HG03521 (cell line): ENCODE data around the gene KRT75.

Experiments
- ATAC-seq: cut with Tn5 transposase; IDR thresholded peaks from one replicate; pipeline ENCODE4 v1.9.1; 2021; ENCODE audit warnings: mild to moderate bottlenecking, moderate library complexity; ENCODE audit not compliant: unreplicated experiment

Gene KRT75

GRCh38 chr12:52395761-52396434 lies 38.3 kb downstream of the KRT75 start:
- ATAC-seq, result no peak

DNA sequence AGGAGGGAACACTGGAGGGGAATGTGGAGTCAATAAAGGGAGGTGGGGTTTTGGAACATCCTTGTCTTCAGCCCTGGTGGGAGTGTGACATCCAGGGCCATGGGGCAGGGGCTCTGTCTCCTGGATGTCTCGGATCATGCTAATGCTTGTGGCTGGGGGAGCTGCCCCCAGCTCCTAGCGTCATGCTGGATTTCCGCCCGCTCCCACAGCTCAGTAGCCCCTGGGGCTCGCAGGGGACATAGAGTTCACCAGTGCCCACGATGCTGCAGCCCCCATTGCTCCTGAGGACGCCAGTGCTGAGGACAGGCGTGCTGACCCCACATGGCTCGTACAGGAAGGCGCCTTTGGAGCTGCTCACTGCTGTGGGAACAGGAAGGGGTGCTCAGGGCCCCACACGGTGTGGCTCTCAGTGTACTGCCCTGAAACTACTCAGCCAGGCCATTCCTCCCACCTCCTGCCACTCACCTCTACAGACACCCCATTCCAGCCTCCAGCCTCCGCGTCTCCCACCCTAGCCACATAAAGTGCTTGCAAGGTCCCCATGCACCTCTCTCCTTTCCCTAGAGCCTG lies 39.2 kb downstream of the KRT75 start:
- ATAC-seq, result no peak

- no peak for ATAC-seq
These were observed 41.6 kb downstream of the KRT75 start for GRCh38 chr12:52392465-52393007.

GRCh38 chr12:52391618-52392002 lies 42.6 kb downstream of the KRT75 start:
- no peak for ATAC-seq

- no peak for ATAC-seq
These were observed 43.2 kb downstream of the KRT75 start for GRCh38 chr12:52390739-52391617.

GRCh38 chr12:52389313-52390207 lies 44.6 kb downstream of the KRT75 start:
- ATAC-seq, result no peak

DNA sequence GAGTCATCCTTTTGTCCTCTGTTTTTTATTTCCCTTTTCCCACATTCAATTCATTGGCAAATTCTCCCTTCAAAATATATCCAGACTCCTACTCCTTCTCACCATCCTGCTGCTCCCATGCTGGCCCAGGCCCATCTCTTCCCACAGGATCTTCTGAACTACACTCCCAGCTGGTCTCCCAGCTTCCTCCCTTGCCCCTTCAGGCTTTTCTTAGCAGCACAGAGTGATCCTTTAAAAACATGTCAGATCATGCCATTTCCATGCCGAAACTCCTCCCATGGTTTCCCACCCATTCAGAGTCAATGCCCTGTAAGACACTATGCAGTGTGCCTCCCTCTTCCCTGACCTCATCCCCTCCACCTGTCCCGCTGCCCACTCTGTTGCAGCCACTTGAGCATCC lies 46.3 kb downstream of the KRT75 start:
- no peak for ATAC-seq

DNA sequence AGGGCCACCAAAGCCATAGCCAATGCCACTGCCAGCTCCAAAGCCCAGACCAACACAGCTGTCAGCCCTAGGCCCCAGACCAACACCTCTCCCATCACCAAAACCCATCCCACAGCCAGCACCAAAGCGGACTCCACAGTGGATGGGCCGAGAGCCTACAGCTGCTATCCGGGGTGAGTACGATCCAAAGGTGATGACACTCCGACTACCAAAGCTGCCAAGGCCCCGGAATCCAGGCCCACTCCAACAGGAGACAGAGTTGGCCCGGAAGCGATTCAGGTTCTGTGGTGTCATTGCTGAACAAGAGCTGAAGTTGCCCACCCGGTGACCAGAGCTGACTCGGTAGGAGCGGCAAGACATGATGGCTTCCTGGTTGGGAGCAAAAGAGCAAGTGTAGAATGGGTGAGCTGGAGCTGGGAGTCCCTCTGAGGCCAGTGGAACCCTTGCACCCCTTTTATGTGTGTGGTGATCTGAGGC lies 48.9 kb downstream of the KRT75 start, which contains the start of gene KRT84:
Gene KRT84 (minus strand): TSS at position 427 of the 477 bp plus-strand sequence. CDS start 67 bp downstream, at position 360.
- no peak for ATAC-seq

DNA sequence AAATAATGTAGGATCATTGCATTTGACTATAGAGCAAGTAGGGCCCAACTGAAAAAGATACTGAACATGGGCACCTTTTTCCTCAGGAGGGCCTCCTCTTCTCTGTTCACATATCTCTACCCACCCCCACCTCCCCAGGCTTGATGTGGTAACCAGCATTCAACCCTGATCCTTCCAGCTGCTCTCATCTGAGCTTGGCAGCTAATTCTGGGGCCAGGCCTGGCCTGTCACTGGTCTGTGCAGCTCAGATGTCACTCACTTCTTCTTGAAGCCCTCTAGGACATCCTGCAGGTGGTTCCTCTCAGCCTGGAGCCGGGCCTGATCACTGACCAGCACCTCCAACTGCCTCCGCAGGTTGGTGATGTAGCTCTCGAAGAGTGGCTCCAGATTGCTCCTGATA lies 50.8 kb downstream of the KRT75 start:
- no peak for ATAC-seq

- no peak for ATAC-seq
These were observed 51.3 kb downstream of the KRT75 start for GRCh38 chr12:52382854-52383253.

DNA sequence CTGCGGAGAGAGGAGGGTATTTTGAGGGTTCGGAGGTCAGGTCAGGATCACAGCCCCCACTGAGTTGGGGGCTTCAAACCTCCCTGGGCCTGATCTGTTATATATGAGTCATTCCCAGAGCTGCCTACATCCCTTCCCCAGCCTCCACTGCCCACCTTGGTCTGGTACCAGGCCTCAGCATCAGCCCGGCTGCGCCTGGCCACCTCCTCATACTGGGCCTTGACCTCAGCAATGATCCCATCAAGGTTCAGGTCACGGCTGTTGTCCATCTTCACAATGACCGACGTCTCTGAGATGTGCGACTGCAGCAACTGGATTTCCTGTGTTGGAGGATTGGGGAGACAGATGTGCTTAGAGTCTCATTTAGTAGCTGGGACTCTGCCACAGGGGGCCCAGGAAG lies 53.0 kb downstream of the KRT75 start:
- ATAC-seq, result no peak

GRCh38 chr12:52380271-52380694 lies 53.9 kb downstream of the KRT75 start:
- ATAC-seq, result no peak

GRCh38 chr12:52379536-52379935 lies 54.6 kb downstream of the KRT75 start:
- ATAC-seq, result no peak

DNA sequence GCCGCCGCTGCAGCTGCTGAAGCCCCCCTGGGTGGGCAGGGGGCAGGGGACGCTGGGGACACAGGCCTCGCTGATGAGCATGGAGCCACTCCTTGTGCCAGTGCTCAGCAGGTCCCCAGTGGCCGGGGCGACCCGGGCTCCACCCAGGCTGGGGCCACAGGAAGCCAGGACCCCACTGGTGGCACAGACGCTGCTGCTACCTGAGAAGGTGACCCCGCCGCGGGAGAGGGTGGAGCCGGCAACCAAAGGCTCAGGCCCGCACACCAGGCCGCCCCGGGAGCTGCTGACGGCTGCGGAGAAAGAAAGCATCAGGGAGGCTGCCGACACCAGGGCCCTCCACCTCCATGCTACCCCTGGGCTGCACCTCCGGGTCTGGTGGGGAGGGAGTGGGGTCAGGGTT lies 56.1 kb downstream of the KRT75 start:
- ATAC-seq, result no peak

GRCh38 chr12:52377266-52377665 lies 56.9 kb downstream of the KRT75 start:
- no peak for ATAC-seq
